ENCODE data around the gene GPAM. TPM values are rescaled to one million over a fixed set of nuclear protein-coding genes. Genes with fewer than 3 reads are reported as not detected.

The GPAM gene
- total RNA-seq, 2 donors from 2014 or later = 7.7 to 8.7 TPM

- TF ChIP-seq, protein P1, sequence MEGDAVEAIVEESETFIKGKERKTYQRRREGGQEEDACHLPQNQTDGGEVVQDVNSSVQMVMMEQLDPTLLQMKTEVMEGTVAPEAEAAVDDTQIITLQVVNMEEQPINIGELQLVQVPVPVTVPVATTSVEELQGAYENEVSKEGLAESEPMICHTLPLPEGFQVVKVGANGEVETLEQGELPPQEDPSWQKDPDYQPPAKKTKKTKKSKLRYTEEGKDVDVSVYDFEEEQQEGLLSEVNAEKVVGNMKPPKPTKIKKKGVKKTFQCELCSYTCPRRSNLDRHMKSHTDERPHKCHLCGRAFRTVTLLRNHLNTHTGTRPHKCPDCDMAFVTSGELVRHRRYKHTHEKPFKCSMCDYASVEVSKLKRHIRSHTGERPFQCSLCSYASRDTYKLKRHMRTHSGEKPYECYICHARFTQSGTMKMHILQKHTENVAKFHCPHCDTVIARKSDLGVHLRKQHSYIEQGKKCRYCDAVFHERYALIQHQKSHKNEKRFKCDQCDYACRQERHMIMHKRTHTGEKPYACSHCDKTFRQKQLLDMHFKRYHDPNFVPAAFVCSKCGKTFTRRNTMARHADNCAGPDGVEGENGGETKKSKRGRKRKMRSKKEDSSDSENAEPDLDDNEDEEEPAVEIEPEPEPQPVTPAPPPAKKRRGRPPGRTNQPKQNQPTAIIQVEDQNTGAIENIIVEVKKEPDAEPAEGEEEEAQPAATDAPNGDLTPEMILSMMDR (IDR thresholded peaks at IDR 0.05) = no peak
- Histone ChIP-seq H3K9me3 (no peaks in the 10 kb centered on the region), H3K4me3 (no peak overlapping the region), H3K4me1 (no peaks in the 10 kb centered on the region), H3K9ac (ENCODE audit: low read depth in 2 of 2, low read length in 2 of 2) (no peak overlapping the region), H3K36me3 (no peaks in the 10 kb centered on the region), H3K27me3 (no peaks in the 10 kb centered on the region), H3K27ac (no peak overlapping the region)
- no peak for DNase-seq
- intact Hi-C loops (cut with DNase I) = no loop called here
These were observed 34.4 kb upstream of the GPAM start for GRCh38 chr10:112218036-112218390.

GRCh38 chr10:112217386-112218035 lies 33.9 kb upstream of the GPAM start:
- no peak overlapping the region for H3K9ac ChIP-seq (ENCODE audit: low read depth in 2 of 2, low read length in 2 of 2)
- intact Hi-C loops (cut with DNase I) = no loop called here
- no peak overlapping the region for H3K4me3 ChIP-seq
- no peak overlapping the region for H3K27ac ChIP-seq
- H3K4me1 ChIP-seq = no peaks in the 10 kb centered on the region
- TF ChIP-seq, protein P1 (IDR thresholded peaks at IDR 0.05) = no peak
- H3K9me3 ChIP-seq = no peaks in the 10 kb centered on the region
- DNase-seq = no peak
- no peaks in the 10 kb centered on the region for H3K36me3 ChIP-seq
- no peaks in the 10 kb centered on the region for H3K27me3 ChIP-seq

DNA sequence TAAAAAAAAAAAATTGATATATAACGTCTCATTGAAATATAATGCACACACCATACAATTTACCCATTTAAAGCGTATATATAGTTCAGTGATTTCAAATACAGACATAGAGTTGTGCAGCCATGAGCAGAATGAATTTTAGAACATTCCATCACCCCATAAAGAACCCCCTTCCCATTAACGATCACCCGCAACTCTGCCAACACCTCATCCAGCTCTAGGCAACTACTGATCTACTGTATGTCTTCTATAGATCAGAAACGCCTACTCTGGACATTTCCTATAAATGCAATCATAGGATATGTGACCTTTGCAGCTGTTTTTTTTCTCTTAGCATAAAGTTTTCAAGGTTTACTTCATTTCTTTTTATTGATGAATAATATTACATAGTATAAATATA lies 33.4 kb upstream of the GPAM start:
- no peak overlapping the region for H3K9ac ChIP-seq (ENCODE audit: low read depth in 2 of 2, low read length in 2 of 2)
- intact Hi-C loops (cut with DNase I) = no loop called here
- TF ChIP-seq, protein P1 (IDR thresholded peaks at IDR 0.05) = no peak
- no peaks in the 10 kb centered on the region for H3K4me1 ChIP-seq
- H3K9me3 ChIP-seq = no peaks in the 10 kb centered on the region
- H3K4me3 ChIP-seq = no peak overlapping the region
- no peaks in the 10 kb centered on the region for H3K36me3 ChIP-seq
- no peaks in the 10 kb centered on the region for H3K27me3 ChIP-seq
- no peak for DNase-seq
- no peak overlapping the region for H3K27ac ChIP-seq

DNA sequence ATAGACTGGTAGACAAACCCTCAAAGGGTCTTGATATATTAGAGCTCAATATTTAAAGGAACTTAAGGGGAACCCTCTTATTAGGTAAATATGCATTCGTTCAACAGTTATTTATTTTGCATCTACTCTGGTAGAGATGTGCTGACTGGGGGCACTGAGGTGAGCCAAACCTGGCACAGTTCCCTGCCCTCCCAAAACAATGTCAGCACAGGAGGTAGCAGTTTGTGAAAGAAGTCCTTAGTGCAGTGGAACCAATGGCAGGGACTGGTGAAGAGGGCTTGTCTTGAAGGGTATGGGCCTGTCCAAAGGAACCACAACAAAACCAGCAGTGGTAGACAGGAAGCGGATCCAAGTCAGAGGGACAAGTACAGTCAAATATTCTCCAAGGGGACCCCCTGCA lies 32.6 kb upstream of the GPAM start:
- intact Hi-C loops (cut with DNase I) = no loop called here
- Histone ChIP-seq H3K4me3 (no peak overlapping the region), H3K27ac (no peak overlapping the region), H3K9ac (ENCODE audit: low read depth in 2 of 2, low read length in 2 of 2) (no peak overlapping the region), H3K36me3 (no peaks in the 10 kb centered on the region), H3K4me1 (no peaks in the 10 kb centered on the region), H3K9me3 (no peaks in the 10 kb centered on the region), H3K27me3 (no peaks in the 10 kb centered on the region)
- TF ChIP-seq, protein P1 (IDR thresholded peaks at IDR 0.05) = no peak
- no peak for DNase-seq

- H3K9me3 ChIP-seq = no peaks in the 10 kb centered on the region
- no peaks in the 10 kb centered on the region for H3K4me1 ChIP-seq
- no peak for DNase-seq
- TF ChIP-seq, protein P1 (IDR thresholded peaks at IDR 0.05) = no peak
- intact Hi-C loops (cut with DNase I) = no loop called here
- no peaks in the 10 kb centered on the region for H3K36me3 ChIP-seq
- no peak overlapping the region for H3K27ac ChIP-seq
- no peaks in the 10 kb centered on the region for H3K27me3 ChIP-seq
- no peak overlapping the region for H3K4me3 ChIP-seq
- no peak overlapping the region for H3K9ac ChIP-seq (ENCODE audit: low read depth in 2 of 2, low read length in 2 of 2)
These were observed 31.8 kb upstream of the GPAM start for GRCh38 chr10:112215342-112215774.
